HG02943 (cell line): ENCODE data around the gene SH3BGRL2.
"Not testable (repeated sequence)": the region's sequence is repeated elsewhere in the genome, so short reads cannot be mapped to it uniquely, and the experiment has no call there.

Experiments used
- ATAC-seq: cut with Tn5 transposase; IDR thresholded peaks from one replicate; pipeline ENCODE4 v1.9.1; 2021; ENCODE audit warnings: mild to moderate bottlenecking, low read depth, moderate library complexity; ENCODE audit not compliant: unreplicated experiment

SH3BGRL2 gene

DNA sequence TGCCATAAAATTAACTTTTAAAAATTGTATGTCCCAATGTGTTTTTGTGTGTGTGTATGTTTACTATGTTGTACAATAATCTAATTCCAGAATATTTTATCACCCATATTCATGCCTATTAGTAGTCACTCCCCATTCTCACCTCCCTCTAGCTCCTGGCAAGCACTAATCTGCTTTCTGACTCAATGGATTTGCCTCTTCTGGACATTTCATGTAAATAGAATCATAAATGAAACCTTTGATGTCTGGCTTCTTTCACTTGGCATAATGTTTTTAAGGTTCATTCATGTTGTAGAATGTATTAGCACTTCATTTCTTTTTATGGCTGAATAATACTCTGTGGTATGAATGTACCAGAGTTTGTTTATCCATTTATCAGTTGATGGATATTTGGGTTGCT lies 15.4 kb downstream of the SH3BGRL2 start:
- ATAC-seq = no peak

DNA sequence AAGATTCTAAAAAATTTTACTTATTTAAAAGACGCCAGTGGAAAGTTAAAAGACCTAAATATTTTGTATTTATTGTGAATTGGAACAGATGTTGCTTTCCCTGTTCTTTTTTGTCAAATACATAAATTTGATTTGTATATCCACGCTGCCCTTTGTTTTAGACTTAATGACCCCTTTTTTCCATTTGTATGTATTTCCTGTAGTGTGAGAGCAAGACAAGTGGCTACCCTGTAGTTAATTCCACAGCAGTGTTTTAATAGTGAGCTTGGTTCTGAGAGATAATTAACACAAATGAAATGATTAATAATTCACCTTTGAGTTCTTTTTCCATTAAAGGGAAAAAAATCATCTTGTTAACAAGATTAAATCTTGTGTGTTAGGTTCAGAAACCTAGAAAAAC lies 16.6 kb downstream of the SH3BGRL2 start:
- ATAC-seq = no peak

DNA sequence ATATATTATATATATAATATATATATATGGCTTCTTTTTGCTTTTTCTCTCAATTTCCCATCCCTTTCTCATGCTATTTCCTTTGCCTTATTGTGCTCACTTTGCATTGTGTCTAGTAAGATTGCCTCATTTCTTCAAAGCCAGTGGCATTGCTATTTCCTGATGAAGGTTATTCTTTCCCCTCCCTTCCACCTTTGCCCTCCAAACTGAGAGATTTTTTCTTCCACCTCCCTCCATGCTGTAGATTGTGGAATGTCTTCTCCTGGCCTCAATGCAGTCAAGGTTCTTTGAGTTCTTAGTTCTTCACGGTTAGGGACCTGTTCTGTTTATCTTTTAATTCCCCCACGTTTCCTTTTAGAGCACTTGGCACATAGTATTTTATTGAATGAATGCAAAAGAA lies 17.2 kb downstream of the SH3BGRL2 start:
- no peak for ATAC-seq

DNA sequence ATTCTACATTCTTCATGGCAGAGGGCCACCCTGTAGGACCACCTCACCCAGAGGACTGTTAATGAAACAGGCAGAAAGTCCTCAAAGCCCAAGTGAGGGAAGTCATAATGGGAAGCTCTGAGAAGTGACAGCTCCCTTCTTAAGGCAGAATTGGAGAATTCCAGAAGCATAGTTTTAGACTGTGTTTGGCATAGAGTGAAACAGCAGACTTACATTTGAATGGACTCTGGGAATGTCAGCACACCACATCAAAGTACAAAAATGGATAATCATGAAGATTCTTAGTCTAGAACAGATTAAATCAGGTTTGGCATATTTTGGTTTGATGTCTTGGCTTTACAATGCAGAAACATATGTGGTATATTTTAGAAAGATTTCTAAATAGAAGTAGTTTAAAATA lies 17.9 kb downstream of the SH3BGRL2 start:
- ATAC-seq = no peak

DNA sequence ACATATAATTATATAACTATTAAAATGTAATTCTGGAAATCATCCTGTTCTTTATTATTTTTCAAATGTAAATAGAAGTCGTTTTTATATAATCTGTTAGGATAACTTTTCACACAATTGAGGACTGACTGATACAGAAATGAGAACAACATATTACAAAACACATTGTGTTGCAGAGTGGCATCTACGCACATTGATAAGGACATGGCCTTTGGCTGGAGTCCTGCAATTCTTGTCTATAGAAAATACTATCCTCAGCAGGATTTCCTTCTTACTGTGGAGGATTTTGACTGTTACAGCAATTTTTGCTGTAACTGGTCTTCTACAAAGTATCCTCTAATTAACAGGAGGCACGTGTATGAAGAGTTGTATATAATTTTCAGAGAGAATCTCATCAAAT lies 19.8 kb downstream of the SH3BGRL2 start:
- no peak for ATAC-seq

DNA sequence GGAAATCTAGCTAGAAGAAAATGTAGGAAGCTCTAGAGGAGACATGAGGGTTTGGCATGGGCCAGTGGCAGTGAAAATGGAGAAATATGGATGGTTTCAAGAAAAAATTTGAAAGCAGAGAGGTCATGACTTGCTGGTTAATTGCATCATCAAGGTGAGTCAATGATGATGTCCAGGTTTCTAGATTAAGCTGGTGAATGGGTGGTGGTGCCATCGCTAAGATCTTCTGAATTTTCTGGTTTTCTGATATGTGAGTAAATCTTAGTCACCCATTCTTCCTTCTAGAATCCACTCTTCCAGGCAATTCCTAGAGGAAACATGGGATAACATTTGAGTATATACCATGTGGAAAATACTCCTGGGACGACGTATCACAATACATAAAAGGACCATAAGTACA lies 25.0 kb downstream of the SH3BGRL2 start:
- ATAC-seq = no peak

DNA sequence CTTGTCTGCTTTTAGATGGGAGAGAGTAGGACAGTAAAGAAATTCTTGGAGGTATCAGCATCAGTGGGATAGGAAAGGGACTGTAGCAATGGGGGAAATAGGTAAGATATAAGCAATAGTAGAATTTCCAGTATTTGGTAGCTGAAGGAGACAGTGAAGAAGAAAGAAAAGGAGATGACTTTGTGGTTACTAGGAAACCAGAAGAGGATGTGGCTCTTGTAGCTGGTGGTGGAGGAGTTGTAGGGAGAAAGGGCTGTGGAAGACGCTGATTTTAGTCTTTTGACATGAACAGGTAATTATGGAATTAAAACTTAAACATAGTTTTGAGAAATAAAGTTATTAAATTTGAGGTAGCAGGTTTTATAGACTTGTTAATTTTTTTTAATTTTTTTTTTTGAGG lies 26.1 kb downstream of the SH3BGRL2 start:
- ATAC-seq = no peak

DNA sequence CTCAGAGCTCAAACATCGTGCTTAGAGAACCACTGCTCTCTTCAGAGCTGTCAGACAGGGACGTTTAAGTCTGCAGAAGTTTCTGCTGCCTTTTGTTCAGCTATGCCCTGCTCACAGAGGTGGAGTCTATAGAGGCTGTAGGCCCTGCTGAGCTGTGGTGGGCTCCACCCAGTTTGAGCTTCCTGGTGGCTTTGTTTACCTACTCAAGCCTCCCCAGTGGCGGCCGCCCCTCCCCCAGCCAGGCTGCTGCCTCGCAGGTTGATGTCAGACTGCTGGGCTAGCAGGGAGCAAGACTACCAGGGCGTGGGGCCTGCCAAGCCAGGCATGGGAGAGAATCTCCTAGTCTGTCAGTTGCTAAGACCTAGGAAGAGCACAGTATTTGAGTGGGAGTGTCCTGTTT lies 32.5 kb downstream of the SH3BGRL2 start:
- not testable (repeated sequence) for ATAC-seq

DNA sequence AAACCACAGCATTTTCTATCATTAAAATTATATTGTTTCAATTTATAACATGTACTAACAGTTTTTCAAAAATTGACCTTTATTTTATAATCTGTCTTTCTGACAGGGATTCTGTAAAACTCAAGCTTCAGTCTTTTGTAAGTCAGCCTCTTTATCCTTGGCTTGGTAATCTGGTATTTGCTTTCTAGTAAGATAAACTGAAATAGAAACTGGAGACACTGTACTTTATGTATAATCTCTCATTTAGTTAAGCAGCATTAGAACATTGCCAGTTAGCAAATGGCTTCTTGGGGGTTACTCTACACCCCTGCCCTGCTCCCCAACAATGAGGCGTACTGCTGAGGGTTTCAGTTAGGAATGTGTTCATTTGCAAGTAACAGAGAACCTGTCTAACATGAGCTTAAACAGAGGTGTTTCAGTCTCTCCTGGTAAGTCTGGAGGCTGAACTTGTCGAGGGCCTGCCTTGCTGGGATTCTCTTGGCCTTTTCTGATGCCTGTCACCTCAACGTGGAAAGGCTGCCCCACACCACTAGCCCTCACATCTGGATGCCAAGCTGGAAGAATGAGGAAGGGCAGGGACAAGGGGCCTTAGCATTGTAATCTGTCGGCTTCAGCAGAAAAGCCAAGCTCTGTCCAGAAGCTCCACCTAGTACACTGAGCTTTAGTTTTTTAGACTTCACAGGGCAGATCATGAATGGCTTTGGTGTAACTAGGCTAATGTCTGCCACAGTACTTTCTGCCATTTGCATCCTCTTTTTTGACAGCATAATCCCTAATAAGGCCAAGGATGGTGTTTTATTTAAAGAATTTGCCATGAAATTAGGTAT lies 34.8 kb downstream of the SH3BGRL2 start:
- ATAC-seq = no peak

DNA sequence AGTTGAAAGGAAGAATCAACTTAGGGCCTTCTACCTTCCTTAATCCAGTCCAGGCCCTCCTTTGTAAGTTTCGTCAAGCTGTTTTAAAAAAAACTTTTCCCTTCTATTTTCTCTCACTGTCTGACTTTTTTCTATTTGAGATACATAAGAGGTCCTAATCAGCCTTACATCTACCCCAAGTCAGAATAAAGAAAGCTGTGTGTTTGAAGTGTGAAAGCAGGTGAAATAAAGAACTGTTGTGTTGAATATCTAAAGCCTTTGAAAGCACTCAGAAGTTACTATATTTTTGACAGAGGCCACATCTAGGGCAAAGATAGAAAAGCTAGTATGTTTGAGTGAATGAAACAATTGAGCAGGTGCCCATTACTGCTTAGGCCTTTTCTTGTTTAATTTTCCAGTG lies 35.5 kb downstream of the SH3BGRL2 start:
- ATAC-seq = no peak

DNA sequence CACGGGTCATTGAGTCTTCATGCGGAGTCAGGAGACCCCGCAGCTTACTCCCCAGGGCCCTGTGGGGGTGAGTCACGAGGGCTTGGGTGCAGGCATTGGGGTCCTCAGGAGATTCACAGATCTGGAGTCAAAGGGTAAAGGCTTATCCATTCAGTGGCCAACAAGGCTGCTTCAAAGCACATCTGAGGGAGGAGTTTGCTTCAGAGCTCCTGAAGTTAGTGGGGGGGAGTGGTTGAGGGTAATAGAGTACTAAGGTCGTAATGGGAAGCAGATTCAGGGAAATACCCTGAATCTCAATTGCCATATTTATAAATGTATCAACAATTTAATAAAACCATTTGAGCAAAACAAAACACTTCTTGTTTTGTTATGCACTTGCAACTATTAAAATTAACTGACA lies 37.3 kb downstream of the SH3BGRL2 start:
- ATAC-seq = no peak

DNA sequence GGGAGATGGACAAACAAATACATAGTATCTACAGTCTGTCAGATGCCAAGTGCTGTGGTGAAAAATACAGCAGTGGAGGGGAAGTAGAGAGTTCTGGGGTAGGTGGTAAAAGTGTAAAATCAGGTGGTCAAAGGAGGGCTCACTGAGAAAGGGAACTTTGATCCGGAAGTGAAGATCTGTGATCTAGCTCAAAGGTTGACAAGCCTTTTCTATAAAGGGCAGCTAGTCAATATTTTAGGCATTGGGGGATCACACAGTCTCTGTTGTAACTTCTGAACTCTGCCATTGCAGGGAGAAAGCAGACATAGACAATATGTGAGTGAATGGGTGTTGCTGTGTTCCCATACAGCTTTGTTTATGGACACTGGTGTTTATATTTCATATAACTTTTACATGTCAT lies 38.6 kb downstream of the SH3BGRL2 start:
- no peak for ATAC-seq

DNA sequence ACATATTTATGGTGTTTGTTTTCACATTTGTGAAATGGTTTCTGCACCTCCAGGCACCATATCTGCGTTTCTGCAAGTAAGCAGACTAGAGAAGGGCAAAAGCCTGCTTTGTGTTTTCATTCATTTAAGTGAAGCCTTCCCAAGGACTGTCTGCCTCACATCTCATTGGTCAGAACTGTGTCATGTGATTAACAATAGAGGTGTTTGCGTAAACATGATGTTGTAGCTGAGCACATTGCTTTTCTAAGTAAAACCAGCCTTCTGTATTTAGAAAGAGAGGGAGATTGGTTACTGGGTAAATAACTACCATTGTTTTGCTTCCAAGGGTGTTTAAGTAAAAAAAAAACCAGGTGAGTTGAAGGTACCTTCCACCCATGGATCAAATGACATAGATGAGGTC lies 39.7 kb downstream of the SH3BGRL2 start:
- no peak for ATAC-seq

DNA sequence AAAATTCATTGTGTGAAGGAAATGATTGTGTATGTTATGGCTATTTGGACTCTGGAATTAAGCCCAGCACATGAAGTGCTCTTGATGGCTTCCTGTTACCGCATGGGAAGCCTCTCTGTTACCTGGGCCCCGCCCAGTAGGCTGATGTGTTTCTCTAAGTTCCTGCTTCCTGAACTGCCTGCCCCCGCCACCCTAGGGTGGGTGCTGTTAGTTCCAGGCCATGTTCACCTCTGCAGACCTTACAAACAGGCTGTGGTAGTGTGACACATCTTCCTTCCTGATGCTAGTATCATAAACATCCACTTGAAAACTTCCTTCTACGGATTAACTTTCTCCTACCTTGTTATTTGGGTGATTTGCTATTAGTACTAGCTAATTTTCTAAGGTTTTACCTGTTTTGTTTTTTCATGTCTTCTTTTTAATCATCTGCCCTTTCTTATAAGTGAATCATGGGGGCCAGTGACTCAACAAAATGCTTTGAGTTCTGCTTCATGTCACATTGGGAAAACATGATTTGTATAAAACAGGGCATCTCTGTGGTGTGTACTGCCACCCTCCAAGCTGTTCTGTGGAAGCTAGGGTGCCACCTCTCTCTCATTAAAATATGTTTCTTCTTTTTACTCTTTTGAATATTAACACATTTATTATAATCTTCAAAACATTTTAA lies 40.6 kb downstream of the SH3BGRL2 start:
- ATAC-seq = no peak

DNA sequence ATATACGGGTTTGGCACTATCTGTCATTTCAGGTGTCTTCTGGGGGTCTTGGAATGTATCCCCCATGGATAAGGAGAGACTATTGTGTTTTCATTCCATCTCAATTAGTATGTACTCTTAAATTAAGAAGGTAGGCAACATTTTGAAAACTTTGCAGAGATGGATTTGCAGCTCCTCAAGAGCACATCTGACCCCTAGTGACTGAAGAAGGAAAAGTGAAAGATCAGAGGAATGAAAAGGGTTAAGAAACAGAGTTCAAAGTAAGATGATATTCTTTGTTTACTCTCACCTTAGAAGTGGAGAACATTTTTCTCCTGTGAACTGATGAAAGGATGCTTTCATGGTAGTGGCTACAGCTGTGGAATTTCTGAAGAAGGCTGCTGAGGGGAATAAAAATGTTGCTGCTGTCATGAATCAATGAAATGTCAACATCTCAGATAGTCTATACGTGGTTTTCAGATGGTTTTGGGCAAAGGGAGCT lies 41.5 kb downstream of the SH3BGRL2 start:
- ATAC-seq = no peak

DNA sequence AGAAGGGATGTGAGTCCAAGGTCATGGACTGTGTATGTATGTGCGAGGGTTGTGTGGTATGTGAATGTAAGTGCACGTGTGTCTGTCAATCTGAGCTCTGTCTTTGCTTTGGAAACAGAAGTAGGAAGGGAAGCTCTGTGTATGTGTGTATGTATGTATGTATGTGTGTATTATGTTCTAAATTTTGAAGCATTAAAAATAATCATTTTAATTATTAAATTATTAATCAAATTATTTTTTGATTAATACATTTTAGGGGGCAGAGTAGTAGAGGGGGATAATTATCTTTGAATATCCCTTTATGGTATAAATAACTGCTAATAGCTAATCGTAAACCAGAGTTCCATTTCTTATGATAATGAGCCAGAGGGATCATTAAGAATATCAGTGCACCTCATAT lies 42.8 kb downstream of the SH3BGRL2 start:
- no peak for ATAC-seq

DNA sequence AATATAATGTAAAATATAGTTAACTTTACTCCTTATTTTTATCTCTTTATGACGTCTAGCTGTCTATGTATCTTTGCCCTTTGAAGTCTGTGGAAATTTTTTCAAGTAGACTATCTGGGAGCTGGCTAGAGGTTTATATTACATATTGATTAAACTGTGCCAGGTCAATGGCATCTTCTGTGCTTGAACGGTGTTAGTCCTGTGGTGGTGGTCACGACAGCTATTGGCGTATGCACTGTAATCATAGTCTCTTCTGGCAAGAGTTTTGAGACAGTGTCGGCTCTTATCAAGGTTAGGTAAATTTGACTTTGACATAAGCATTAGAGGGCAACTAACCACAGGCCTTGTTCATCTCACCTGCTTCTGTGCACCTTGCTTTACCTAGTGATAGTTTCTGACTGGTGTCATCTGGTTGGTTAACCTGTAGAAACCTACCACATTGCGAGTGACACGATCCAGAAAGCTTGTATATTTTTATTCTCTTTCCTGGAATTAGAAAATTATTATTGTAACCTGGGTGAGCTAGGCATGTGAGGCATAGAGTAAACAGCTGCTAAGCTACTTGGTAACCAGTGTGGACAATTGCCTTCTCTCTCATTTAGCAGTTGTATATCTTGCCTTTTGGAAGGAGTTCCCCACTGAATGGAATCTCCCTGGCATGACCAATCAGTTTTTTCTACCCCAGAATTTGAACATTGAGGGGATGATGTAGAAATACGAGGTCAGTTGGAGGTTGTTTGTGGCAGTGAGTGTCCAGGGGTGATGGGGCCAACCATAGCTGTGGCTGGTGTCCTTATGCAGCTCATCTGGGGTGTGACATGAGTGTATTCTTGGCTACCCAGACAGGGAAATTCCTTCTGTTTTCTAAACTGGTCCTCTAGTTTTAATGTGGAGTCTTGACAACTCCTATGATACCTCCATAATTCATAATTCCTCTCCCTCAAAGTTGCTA lies 45.9 kb downstream of the SH3BGRL2 start:
- ATAC-seq = no peak

DNA sequence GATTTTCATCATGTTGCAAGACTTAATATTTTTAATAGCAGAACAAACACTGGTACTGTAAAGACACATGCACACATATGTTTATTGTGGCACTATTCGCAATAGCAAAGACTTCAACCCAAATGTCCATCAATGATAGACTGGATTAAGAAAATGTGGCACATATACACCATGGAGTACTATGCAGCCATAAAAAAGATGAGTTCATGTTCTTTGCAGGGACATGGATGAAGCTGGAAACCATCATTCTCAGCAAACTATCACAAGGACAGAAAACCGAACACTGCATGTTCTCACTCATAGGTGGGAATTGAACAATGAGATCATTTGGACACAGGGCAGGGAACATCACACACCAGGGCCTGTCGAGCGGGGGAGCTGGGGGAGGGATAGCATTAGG lies 51.6 kb downstream of the SH3BGRL2 start:
- ATAC-seq = not testable (repeated sequence)

DNA sequence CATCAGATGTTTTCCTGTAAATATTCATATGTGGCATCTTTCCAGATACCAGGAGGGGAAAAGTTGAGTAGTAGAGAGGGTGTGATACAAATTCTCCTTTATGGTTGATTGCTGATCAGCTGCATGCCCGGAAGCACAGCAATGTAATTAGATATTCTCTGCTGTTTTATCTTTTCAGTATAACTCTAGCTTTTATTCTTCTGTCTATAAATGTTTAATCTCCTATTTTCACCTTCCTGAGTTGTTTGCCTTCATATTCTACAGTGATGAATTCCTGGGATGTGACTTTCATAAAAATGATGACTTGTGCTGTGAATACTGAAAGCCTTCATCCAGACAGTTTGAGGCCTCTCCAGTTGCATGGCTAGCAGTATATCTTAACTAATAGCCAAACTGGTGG lies 53.7 kb downstream of the SH3BGRL2 start:
- no peak for ATAC-seq

DNA sequence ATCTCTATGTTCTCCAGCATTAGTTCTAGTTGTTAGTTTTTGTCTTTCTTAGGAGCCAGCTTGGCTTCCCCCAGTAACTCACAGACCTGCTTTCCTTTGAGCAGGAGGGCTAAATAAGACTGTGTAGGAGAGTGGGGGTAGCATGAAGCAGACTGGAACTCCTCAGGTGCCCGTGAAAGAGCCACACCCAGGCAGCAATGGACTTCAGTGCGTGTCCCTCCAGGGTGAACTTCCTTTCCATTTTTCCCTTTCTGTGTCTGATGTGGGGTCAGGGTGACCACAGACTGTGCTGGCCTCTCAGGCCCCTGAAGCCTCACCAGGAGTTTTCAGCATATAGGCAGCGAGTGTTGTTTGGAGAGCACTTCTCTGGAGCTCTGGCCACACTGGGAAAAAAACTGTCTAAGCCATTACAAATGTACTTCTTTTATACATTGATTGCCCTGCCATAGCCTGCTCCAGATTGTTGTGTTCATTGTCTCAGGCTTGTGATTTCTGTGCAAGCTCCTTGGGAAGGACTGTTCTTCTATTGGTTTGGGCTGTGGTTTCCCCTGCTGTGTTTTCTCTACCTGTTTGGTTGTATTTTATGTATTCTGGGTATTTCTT lies 55.7 kb downstream of the SH3BGRL2 start:
- no peak for ATAC-seq

DNA sequence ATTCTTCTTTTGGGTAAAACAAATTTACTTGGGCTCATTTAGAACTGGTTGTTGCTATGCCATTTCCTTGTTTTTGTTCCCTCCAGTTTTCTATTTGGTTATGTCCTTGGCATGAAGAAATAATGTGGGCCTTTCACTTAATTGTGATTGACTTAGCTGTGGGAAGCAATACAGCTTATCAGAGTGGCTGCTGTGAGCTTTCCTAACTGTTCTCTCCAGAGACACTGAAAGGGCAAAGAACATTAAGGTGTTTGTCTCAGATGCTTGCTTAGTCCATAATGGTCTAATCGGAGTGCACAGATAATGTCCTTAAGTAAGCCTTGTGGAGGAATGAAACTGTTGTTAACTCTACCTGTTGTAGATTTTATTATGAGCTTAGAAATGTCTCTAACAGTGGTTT lies 56.6 kb downstream of the SH3BGRL2 start:
- ATAC-seq = no peak
